Activated effector memory CD4-positive, alpha-beta T cell treated with anti-CD3 and anti-CD28 coated beads, Interleukin-2, amount 50 U/mL, for 16 hours (primary cell): ENCODE results near the gene VPS25.
A peak's percentile ranks its signal among the peaks of the same experiment; 100 is the strongest.

Experiments
- DNase-seq: peaks from one replicate; pipeline ENCODE4 v3.0.0-alpha.2; 2020

Gene VPS25

DNA sequence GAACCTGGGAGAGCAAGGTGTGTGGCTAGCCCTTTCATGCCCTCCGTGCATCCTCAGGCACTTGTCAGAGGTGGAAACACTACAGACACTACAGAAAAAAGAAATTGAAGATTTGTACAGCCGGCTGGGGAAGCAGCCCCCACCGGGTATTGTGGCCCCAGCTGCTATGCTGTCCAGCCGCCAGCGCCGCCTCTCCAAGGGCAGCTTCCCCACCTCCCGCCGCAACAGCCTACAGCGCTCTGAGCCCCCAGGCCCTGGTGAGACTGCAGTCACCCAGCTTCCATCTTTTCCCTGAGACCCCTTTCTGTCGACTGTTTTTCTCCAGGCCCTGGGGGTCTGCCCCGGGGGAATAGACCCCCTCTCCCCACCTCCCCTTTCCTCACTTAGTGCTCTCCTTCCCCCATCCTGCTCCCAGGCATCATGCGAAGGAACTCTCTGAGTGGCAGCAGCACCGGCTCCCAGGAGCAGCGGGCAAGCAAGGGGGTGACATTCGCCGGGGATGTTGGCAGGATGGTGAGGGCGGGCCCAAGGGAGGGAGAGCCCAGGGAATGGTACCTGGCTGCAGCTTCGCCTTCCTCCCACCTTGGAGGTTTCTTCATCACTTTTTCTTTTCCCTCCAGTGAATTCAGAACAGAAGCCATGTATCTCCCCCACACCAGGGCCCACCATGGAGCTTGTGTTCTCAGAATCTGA is 23.0 kb downstream of the VPS25 start:
- DNase-seq: no peak

DNA sequence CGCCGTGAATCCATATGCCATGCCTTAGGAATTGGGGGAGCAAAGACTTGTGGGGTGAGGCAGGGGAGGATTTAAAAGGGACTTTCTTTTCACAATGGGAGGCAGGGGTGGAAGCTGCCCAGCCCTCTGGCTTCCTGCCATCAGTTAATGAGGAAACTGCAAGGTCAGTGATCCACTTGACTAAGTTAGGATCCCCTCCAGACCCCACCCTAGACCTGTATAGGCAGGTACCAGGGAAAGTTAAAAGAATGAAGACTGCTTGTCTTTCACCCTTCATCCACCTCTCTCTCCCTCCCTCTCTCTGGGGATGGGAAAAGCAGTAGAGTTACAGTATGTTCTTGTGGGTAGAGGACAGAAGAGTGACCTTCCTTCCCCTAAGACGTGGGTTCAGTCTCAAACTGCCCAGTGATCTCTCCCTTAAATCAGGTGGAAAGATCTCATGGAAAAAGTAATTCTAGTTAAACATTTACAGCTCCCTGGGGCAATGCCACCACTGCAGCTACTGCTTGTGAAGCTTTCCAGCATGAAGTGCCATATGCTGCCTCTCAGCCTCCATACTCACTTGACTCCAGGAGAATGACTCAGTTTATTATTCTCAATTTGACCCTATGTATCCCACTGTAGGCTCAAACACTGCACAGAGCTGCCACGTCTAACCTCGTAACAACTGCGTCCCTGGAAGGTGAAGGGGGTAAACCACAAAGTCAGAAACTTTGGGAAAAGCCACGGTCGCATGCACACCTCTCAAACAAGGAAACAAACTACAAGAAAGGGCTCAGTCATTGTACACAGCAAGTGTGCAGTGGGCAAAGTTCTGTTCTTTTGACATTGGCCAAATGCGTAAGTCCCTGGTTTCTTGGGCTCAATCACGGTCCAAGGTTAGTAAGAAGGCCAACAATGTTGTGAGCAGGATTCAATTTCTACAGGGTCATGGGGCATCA is 24.1 kb downstream of the VPS25 start:
- DNase-seq: no peak

DNA sequence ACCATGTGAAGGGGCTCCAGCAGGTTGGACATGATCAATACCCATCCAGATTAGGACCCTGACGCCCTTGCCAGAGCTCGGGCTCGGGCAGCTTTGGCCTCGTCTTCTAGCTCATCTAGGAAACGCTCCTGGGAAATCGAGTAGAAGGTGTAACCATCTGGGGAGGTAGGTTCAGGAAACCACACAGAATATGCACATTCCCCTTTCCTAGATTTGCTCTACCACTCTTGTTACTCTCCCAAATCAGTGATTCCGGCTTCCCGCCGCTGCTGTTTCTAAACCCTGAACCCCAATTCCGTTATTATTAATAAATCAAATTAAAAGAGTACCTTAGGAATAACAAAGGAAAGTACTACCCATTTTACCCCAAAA is 24.7 kb downstream of the VPS25 start:
- no peak for DNase-seq

DNA sequence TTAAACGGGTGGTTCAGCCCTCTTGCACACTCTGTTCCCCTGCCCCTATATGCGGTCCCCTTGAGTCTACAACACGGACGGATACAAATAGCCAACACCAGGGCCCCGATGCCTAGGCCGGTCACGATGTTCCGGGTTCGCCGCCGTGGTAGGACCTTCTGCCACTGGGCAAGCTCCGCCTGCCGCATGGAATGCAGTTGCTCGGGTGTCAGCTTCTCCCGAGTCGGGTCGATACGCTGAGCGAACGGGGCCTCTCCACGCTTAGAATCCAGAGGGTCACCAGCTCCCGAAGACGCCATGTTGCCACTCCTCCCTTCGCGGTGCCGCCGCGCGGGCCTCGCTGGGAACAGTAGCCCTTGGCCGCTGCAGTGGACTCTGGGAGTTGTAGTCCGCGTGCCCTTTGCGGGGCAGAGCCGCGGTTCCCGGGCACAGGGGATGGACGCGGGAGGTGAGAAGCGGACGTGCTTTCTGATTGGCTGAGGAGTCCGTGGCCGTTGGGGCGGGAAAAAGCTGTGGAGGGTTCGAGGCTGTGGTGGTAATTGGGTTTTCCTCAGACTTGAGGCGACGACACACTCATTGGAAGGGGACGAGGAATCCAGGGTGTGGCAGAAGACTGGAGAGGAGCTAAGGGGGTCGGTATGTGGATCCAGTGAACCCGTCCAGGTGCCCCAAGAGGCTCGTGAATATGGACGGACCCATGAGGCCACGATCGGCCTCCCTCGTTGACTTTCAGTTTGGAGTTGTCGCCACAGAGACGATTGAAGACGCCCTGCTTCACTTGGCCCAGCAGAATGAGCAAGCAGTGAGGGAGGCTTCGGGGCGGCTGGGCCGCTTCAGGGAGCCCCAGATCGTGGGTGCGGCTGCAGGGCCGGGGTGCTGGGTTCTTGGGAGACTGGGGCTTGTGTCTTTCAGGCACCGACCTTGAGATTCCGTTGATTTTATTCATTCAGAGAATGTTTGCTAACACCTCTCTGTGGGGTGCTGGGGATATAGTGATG is 25.4 kb downstream of the VPS25 start, which contains the start of the genes CNTD1 and COA3:
Gene CNTD1 (plus strand): TSS at position 479 of the 998 bp plus-strand sequence. CDS start 207 bp downstream, at position 686.
Gene COA3 (minus strand): TSS at position 322 of the 998 bp plus-strand sequence. CDS start 23 bp downstream, at position 299.
- peak; percentile 91 for DNase-seq

DNA sequence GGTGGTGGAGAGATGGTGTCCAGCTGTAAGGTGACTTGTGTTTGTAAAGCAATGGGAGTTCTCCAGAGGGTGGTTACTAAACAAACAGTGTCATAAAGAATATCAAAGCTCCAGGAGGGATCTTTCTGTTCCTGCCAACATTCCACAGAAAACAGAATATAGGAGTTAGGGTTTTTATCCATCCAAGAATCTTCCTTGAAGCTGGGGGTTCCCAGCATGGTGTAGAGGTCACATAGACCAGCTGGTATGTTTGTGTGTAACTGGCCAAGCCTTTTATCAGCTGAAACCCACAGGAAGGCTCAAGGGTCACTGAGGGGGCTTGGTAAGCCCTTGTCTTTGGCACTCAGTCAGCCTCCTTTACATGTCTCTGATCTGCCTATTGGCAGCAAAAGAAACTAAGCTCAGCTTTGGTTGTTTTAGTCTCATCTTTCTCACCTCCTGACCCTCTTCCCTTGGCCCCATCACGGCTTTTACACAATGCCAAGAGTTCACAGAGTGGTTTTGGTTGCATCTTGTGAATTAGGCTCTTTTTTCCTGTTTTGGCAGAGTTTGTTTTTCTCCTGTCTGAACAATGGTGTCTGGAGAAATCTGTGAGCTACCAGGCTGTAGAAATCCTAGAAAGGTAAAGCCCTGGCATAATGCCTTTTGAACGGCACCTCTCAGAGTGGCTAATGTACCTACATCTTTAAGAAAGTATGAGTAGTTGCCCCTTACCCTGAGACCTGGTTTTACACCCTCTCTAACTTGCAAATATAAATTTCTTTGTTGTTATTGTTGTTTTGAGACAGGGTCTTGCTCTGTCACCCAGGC is 30.0 kb downstream of the VPS25 start:
- no peak for DNase-seq

DNA sequence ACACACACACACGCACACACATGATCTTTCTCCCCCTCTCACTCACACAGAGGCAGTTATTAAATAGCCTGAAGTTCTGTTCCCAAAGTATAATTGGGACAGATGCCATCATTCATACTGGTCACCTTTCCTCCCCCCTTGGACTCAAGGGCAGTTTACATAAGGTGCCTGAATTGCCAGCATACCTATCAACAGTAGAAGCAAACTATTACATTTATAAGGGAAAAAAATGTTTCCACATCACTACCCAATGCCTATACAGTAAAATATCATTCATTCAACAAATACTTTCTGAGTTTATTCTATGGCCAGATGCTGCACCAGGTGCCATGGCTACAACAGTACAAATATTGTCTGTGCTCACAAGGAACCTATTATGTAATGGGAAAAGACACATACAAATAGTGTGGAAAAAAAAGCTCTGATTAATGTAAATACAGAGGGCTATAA is 31.7 kb downstream of the VPS25 start:
- DNase-seq: no peak

DNA sequence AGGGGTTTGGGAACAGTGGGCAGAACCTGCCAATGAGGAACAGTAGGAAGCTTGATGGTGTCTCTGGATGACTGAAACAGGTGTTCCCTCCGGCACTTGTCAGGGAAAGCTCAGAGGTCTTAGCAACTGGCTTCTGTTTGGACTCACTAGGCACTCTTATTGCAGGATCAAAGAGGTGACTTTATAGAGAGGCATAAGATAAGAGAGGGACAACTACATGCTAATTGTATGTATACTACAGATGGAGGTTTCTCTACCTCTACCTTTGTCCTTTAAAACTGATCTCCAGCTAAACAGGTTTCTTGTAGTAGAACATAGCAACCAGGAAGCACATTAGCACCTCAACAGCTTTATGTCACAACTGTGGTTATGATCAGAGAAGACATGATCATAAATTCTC is 33.0 kb downstream of the VPS25 start:
- no peak for DNase-seq

DNA sequence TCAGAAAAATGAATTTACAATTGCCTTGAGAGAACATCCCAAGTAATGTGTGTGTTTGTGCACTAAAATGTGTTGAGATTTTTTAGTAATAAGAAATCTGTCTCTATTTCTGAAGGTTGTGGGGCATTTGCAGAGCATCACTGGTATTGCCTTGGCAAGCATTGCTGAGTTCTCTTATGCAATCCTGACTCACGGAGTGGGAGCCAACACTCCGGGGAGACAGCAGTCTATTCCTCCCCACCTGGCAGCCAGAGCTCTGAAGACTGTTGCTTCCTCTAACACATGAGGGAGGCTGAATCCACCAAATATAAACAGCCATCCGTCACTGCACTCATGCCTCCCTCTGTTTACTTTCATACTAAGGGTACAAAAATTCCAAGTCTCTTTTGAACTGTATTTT is 36.0 kb downstream of the VPS25 start:
- no peak for DNase-seq

DNA sequence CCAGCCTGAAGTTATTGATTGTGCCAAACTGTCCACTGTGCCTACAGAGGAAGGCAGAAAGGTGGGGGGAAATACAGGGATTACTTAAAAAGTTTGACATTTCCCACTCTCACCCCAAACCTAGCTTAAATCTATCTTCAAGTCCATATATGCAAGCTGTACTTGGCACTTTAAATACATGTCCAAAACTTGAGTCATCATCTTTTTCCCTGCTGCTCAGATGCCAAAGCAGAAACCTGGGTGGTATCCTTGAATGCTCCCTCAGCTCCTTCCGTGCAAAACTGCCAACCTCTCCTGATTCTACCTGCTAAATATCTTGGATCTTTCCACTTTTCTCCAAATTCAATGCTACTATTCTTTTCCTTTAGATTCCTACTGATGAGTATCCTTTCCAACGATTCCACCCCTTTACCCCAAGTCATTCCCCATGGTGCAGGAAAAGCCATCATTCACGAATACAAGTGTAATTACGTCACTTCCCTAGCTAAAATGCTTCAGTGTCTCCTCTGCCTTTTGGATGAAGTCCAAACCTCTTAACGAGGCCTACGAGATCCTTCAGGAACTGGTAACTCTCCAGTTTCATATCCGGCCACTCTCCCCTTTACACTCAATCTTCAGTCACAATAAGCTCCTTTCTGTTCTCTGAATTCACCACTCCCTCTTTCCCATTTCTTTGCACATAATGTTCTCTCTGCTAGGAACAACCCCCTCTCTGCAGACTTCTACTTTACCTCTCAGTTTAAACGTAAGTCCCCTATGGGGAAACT is 41.6 kb downstream of the VPS25 start:
- DNase-seq: no peak

DNA sequence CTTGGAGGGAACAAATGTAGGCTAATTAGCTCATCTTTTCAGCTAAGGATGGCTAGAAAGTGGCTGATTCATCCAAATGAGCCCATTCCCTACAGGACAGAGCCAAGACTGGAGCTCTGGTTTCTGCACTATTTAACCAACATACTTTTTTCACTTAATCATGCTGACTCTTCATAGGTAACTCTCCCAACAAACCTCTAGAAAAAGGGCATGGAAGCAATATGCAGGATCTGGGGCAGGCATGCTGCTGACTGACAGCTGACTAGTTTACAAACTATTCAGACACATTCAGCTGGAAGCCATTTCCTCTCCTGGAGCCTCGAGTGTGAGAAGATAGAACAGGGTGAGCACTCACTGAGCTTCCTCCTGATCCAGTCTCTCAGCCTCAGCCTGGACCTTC is 44.6 kb downstream of the VPS25 start:
- no peak for DNase-seq

DNA sequence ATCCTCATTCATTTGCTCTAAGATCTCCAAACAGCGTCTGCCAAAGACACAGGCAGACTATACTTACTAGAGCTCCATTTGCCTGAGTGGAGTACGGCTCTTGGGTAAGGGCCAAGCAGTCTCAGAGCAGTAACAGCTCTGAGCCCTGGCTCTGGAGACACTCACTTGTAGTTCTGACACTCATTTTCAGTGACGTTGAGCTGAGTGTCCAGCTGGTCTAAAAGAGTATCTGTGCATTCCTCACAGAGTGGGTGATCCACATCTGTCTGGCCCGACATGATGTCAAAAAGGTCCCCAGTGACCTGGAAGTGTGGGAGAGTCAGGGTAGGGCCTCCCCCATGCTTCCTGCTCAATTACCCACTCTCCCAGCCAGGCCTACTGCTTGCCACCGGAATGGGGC is 45.1 kb downstream of the VPS25 start:
- DNase-seq: no peak

DNA sequence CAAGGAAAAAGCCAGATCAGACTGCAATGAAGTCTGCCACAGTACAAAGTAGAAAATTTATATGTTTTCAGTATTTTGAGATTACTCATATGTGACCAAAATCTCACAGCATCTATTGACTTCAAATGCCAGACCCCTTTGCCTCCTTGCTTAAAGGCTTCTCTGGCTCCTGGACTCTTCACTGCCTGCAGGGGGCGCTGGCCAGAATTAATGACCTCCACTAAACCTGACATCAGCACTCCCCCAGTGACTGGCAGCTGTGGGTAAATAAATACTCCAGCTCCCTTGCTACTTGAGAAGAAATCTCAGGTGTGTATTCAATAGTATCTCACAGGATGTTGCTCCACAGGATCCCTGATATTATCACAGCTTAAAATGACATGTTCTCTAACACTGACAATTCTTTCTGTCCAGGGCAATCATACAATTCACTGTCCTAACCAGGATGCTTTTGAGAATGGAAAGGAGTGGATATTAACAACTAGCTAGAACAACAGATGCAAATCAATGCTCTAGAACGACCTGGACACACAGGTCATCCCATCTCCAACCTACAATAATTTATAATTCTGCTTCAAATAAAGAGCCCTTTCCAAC is 46.8 kb downstream of the VPS25 start:
- DNase-seq: peak; percentile 88

DNA sequence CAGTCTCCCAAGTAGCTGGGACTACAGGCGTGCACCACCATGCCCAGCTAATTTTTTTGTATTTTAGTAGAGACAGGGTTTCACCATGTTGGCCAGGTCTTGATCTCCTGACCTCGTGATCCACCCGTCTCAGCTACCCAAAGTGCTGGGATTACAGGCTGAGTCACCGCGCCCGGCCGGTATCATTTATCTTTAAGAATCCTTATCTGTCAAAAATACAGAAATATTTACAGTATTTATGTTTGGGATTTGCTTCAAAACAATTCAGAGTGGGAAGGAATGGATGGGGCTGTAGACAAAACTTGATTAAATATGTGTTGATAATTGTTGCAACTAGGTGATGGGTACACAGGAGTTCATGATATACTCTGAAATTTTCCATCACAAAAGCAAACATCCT is 47.9 kb downstream of the VPS25 start:
- no peak for DNase-seq

DNA sequence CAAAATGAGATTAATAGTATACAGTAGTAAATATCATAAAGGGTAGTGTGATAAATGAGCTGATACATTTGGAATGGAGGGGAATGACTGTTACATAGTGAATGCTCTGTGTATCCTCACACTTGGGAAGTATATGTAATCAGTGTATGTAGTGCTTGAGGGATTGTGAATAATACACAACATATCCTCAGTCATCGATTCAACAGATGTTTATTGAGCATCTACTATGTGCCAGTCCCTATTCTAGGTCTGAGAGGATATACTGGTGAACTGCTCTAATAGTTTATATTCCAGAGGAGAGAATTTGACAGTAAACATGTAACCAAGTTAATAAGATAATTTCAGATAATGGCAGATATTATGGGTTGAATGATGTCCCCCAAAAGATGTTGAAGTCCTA is 54.2 kb downstream of the VPS25 start:
- no peak for DNase-seq
